ENCODE data around the gene ADAMTS20.
A peak's percentile ranks its signal among the peaks of the same experiment; 100 is the strongest.
"Not testable (repeated sequence)": the region's sequence is repeated elsewhere in the genome, so short reads cannot be mapped to it uniquely, and the experiment has no call there.

The ADAMTS20 gene

GRCh38 chr12:43370263-43370662 lies 181.7 kb downstream of the ADAMTS20 start:
- no peak for DNase-seq

GRCh38 chr12:43362910-43363694 lies 188.9 kb downstream of the ADAMTS20 start:
- ChIA-PET CTCF (no interaction called here), POLR2A (no interaction called here)
- H3K4me3 ChIP-seq (ENCODE audit: control insufficient read depth in 1 of 7, extremely low read depth in 1 of 7, insufficient read depth in 4 of 7, low read depth in 2 of 7, low read length in 6 of 7), result no peak overlapping the region
- no peak for DNase-seq
- H3K27ac ChIP-seq (ENCODE audit: insufficient read depth in 1 of 2, low read depth in 1 of 2, low read length in 2 of 2, poor library complexity in 1 of 2, severe bottlenecking in 2 of 2), result no peak overlapping the region
- 100% methylated on average over 1 of the region's 2 CpGs for WGBS (ENCODE audit: insufficient coverage)
- no peaks in the 10 kb centered on the region for H3K4me1 ChIP-seq (ENCODE audit: control extremely low read depth in 1 of 4, control insufficient read depth in 4 of 4, insufficient read depth in 4 of 4, low read length in 3 of 4)
- no peaks in the 10 kb centered on the region for H3K9me3 ChIP-seq (ENCODE audit: control extremely low read depth in 1 of 5, control insufficient read depth in 4 of 5, insufficient read depth in 2 of 5, low read depth in 1 of 5, low read length in 4 of 5)
- no peaks in the 10 kb centered on the region for H3K27me3 ChIP-seq (replicated peaks in 2 of 5; ENCODE audit: control insufficient read depth in 4 of 5, insufficient read depth in 5 of 5, low read length in 4 of 5)
- H3K36me3 ChIP-seq (ENCODE audit: control insufficient read depth in 4 of 4, insufficient read depth in 4 of 4, low read length in 3 of 4), result no peaks in the 10 kb centered on the region

More at GRCh38 chr12:43370263-43370662, 181.7 kb downstream of the ADAMTS20 start:
- no peak overlapping the region for H3K4me3 ChIP-seq (ENCODE audit: control insufficient read depth in 1 of 7, extremely low read depth in 1 of 7, insufficient read depth in 4 of 7, low read depth in 2 of 7, low read length in 6 of 7)
- H3K36me3 ChIP-seq (ENCODE audit: control insufficient read depth in 4 of 4, insufficient read depth in 4 of 4, low read length in 3 of 4), result no peaks in the 10 kb centered on the region
- H3K27me3 ChIP-seq (replicated peaks in 2 of 5; ENCODE audit: control insufficient read depth in 4 of 5, insufficient read depth in 5 of 5, low read length in 4 of 5), result peaks cover 0 to 2% (median 0%) of the 10 kb centered on the region in 5 experiments
- H3K27ac ChIP-seq (ENCODE audit: insufficient read depth in 1 of 2, low read depth in 1 of 2, low read length in 2 of 2, poor library complexity in 1 of 2, severe bottlenecking in 2 of 2), result no peak overlapping the region
- ChIA-PET POLR2A (no interaction called here), CTCF (no interaction called here)
- no CpG with 5 or more reads among the region's 1 CpG for WGBS (ENCODE audit: insufficient coverage)
- H3K9me3 ChIP-seq (ENCODE audit: control extremely low read depth in 1 of 5, control insufficient read depth in 4 of 5, insufficient read depth in 2 of 5, low read depth in 1 of 5, low read length in 4 of 5), result no peaks in the 10 kb centered on the region
- no peaks in the 10 kb centered on the region for H3K4me1 ChIP-seq (ENCODE audit: control extremely low read depth in 1 of 4, control insufficient read depth in 4 of 4, insufficient read depth in 4 of 4, low read length in 3 of 4)

- Histone ChIP-seq H3K9me3 (ENCODE audit: control extremely low read depth in 1 of 5, control insufficient read depth in 4 of 5, insufficient read depth in 2 of 5, low read depth in 1 of 5, low read length in 4 of 5) (no peaks in the 10 kb centered on the region), H3K4me1 (ENCODE audit: control extremely low read depth in 1 of 4, control insufficient read depth in 4 of 4, insufficient read depth in 4 of 4, low read length in 3 of 4) (no peaks in the 10 kb centered on the region), H3K27me3 (replicated peaks in 2 of 5; ENCODE audit: control insufficient read depth in 4 of 5, insufficient read depth in 5 of 5, low read length in 4 of 5) (no peaks in the 10 kb centered on the region), H3K4me3 (ENCODE audit: control insufficient read depth in 1 of 7, extremely low read depth in 1 of 7, insufficient read depth in 4 of 7, low read depth in 2 of 7, low read length in 6 of 7) (no peak overlapping the region), H3K27ac (ENCODE audit: insufficient read depth in 1 of 2, low read depth in 1 of 2, low read length in 2 of 2, poor library complexity in 1 of 2, severe bottlenecking in 2 of 2) (no peak overlapping the region), H3K36me3 (ENCODE audit: control insufficient read depth in 4 of 4, insufficient read depth in 4 of 4, low read length in 3 of 4) (no peaks in the 10 kb centered on the region)
- DNase-seq, result no peak
- ChIA-PET CTCF (interaction anchor here (0.7 kb wide), 1 partner anchor 30 kb away, joined by 3 read pairs; no protein-coding TSS in a partner anchor), POLR2A (no interaction called here)
- WGBS (ENCODE audit: insufficient coverage), result 100% methylated on average over 4 of the region's 6 CpGs
These were observed 190.8 kb downstream of the ADAMTS20 start for GRCh38 chr12:43361031-43361710.

GRCh38 chr12:43360001-43360400 lies 192.0 kb downstream of the ADAMTS20 start:
- DNase-seq; H3K9me3 ChIP-seq (ENCODE audit: control extremely low read depth in 1 of 5, control insufficient read depth in 4 of 5, insufficient read depth in 2 of 5, low read depth in 1 of 5, low read length in 4 of 5); H3K36me3 ChIP-seq (ENCODE audit: control insufficient read depth in 4 of 4, insufficient read depth in 4 of 4, low read length in 3 of 4); H3K27me3 ChIP-seq (replicated peaks in 2 of 5; ENCODE audit: control insufficient read depth in 4 of 5, insufficient read depth in 5 of 5, low read length in 4 of 5); H3K27ac ChIP-seq (ENCODE audit: insufficient read depth in 1 of 2, low read depth in 1 of 2, low read length in 2 of 2, poor library complexity in 1 of 2, severe bottlenecking in 2 of 2); H3K4me3 ChIP-seq (ENCODE audit: control insufficient read depth in 1 of 7, extremely low read depth in 1 of 7, insufficient read depth in 4 of 7, low read depth in 2 of 7, low read length in 6 of 7); H3K4me1 ChIP-seq (ENCODE audit: control extremely low read depth in 1 of 4, control insufficient read depth in 4 of 4, insufficient read depth in 4 of 4, low read length in 3 of 4); CTCF ChIA-PET; POLR2A ChIA-PET: not testable (repeated sequence)
- WGBS (ENCODE audit: insufficient coverage), result 93% methylated on average over 4 of the region's 10 CpGs

GRCh38 chr12:43357141-43357540 lies 194.9 kb downstream of the ADAMTS20 start:
- ChIA-PET CTCF (no interaction called here), POLR2A (no interaction called here)
- no peak overlapping the region for H3K27ac ChIP-seq (ENCODE audit: insufficient read depth in 1 of 2, low read depth in 1 of 2, low read length in 2 of 2, poor library complexity in 1 of 2, severe bottlenecking in 2 of 2)

GRCh38 chr12:43352001-43352400 lies 200.0 kb downstream of the ADAMTS20 start:
- Histone ChIP-seq H3K4me3 (ENCODE audit: control insufficient read depth in 1 of 7, extremely low read depth in 1 of 7, insufficient read depth in 4 of 7, low read depth in 2 of 7, low read length in 6 of 7) (no peak overlapping the region), H3K27me3 (replicated peaks in 2 of 5; ENCODE audit: control insufficient read depth in 4 of 5, insufficient read depth in 5 of 5, low read length in 4 of 5) (no peaks in the 10 kb centered on the region), H3K36me3 (ENCODE audit: control insufficient read depth in 4 of 4, insufficient read depth in 4 of 4, low read length in 3 of 4) (no peaks in the 10 kb centered on the region), H3K4me1 (ENCODE audit: control extremely low read depth in 1 of 4, control insufficient read depth in 4 of 4, insufficient read depth in 4 of 4, low read length in 3 of 4) (no peaks in the 10 kb centered on the region), H3K9me3 (ENCODE audit: control extremely low read depth in 1 of 5, control insufficient read depth in 4 of 5, insufficient read depth in 2 of 5, low read depth in 1 of 5, low read length in 4 of 5) (no peaks in the 10 kb centered on the region), H3K27ac (ENCODE audit: insufficient read depth in 1 of 2, low read depth in 1 of 2, low read length in 2 of 2, poor library complexity in 1 of 2, severe bottlenecking in 2 of 2) (no peak overlapping the region)
- WGBS (ENCODE audit: insufficient coverage), result 50% methylated on average over 1 of the region's 3 CpGs
- CTCF ChIA-PET, result no interaction called here
- POLR2A ChIA-PET, result no interaction called here
- no peak for DNase-seq

More at GRCh38 chr12:43357141-43357540, 194.9 kb downstream of the ADAMTS20 start:
- no CpG with 5 or more reads among the region's 1 CpG for WGBS (ENCODE audit: insufficient coverage)
- no peaks in the 10 kb centered on the region for H3K9me3 ChIP-seq (ENCODE audit: control extremely low read depth in 1 of 5, control insufficient read depth in 4 of 5, insufficient read depth in 2 of 5, low read depth in 1 of 5, low read length in 4 of 5)
- no peak overlapping the region for H3K4me3 ChIP-seq (ENCODE audit: control insufficient read depth in 1 of 7, extremely low read depth in 1 of 7, insufficient read depth in 4 of 7, low read depth in 2 of 7, low read length in 6 of 7)
- DNase-seq, result no peak
- no peaks in the 10 kb centered on the region for H3K4me1 ChIP-seq (ENCODE audit: control extremely low read depth in 1 of 4, control insufficient read depth in 4 of 4, insufficient read depth in 4 of 4, low read length in 3 of 4)
- H3K27me3 ChIP-seq (replicated peaks in 2 of 5; ENCODE audit: control insufficient read depth in 4 of 5, insufficient read depth in 5 of 5, low read length in 4 of 5), result no peaks in the 10 kb centered on the region
- no peaks in the 10 kb centered on the region for H3K36me3 ChIP-seq (ENCODE audit: control insufficient read depth in 4 of 4, insufficient read depth in 4 of 4, low read length in 3 of 4)

- peak in 1 of 3 donors; percentile 6 for DNase-seq
- CTCF ChIA-PET, result no interaction called here
- Histone ChIP-seq H3K27ac (ENCODE audit: insufficient read depth in 1 of 2, low read depth in 1 of 2, low read length in 2 of 2, poor library complexity in 1 of 2, severe bottlenecking in 2 of 2) (no peak overlapping the region), H3K36me3 (ENCODE audit: control insufficient read depth in 4 of 4, insufficient read depth in 4 of 4, low read length in 3 of 4) (no peaks in the 10 kb centered on the region), H3K4me3 (ENCODE audit: control insufficient read depth in 1 of 7, extremely low read depth in 1 of 7, insufficient read depth in 4 of 7, low read depth in 2 of 7, low read length in 6 of 7) (no peak overlapping the region), H3K4me1 (ENCODE audit: control extremely low read depth in 1 of 4, control insufficient read depth in 4 of 4, insufficient read depth in 4 of 4, low read length in 3 of 4) (no peaks in the 10 kb centered on the region), H3K27me3 (replicated peaks in 2 of 5; ENCODE audit: control insufficient read depth in 4 of 5, insufficient read depth in 5 of 5, low read length in 4 of 5) (no peaks in the 10 kb centered on the region), H3K9me3 (ENCODE audit: control extremely low read depth in 1 of 5, control insufficient read depth in 4 of 5, insufficient read depth in 2 of 5, low read depth in 1 of 5, low read length in 4 of 5) (peaks cover 0 to 6% (median 3%) of the 10 kb centered on the region in 5 experiments)
- POLR2A ChIA-PET, result no interaction called here
- 67% methylated on average over 2 of the region's 2 CpGs for WGBS (ENCODE audit: insufficient coverage)
These were observed 202.1 kb downstream of the ADAMTS20 start for GRCh38 chr12:43349863-43350262.
